ENCODE results near the gene RNU2-63P. TPM values are rescaled to one million over a fixed set of nuclear protein-coding genes. Genes with fewer than 3 reads are reported as not detected.
"Not testable (repeated sequence)": the region's sequence is repeated elsewhere in the genome, so short reads cannot be mapped to it uniquely, and the experiment has no call there.

The RNU2-63P gene
- total RNA-seq, 4 donors from 2014 or later = not detected

DNA sequence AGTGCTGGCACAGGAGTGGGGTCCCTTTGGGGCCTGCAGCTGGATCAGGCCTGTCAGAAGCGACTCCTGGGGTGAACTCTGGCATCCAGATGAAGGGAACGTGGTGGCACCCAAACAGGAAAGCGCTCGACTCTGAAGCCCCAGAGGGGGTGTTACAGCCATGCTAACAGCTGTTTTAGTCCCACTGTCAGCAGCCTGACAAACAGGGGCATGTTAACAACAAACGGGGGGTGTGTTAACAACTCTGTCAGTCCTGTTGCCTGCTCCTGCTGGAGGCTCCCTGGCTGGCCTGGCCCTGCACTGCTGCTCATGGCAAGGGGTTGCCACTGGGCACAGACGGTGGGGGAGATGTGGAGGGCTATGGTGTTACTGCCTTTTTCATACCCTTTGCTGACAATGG is 2.6 kb upstream of the RNU2-63P start:
- Histone ChIP-seq H3K4me1 (peaks cover 0 to 8% (median 6%) of the 10 kb centered on the region in 4 donors), H3K9me3 (no peaks in the 10 kb centered on the region), H3K27ac (no peak overlapping the region), H3K27me3 (no peaks in the 10 kb centered on the region), H3K36me3 (no peaks in the 10 kb centered on the region), H3K4me3 (no peak overlapping the region)
- intact Hi-C loops (cut with DNase I; ENCODE audit: low total_unique reads) = no loop called here
- in situ Hi-C loops (cut with MboI; ENCODE audit: low pct_ligation_motif_present in 1 of 4, low pct_unique_long_range_greater_than_20kb in 1 of 4, low sequenced_read_pairs in 3 of 4) = no loop called here
- no peak for DNase-seq
- WGBS, 2 donors (ENCODE audit: low coverage in 1 of 2) = 92% methylated on average over 6 of the region's 6 CpGs; no CpG with 5 or more reads in 1 of the 2 donors
- TF ChIP-seq POLR2A (IDR thresholded peaks at IDR 0.05) (no peak), EP300 (IDR thresholded peaks at IDR 0.05; ENCODE audit: low read depth) (no peak), POLR2AphosphoS5 (IDR thresholded peaks at IDR 0.05) (no peak)
- TF ChIP-seq, protein P1, sequence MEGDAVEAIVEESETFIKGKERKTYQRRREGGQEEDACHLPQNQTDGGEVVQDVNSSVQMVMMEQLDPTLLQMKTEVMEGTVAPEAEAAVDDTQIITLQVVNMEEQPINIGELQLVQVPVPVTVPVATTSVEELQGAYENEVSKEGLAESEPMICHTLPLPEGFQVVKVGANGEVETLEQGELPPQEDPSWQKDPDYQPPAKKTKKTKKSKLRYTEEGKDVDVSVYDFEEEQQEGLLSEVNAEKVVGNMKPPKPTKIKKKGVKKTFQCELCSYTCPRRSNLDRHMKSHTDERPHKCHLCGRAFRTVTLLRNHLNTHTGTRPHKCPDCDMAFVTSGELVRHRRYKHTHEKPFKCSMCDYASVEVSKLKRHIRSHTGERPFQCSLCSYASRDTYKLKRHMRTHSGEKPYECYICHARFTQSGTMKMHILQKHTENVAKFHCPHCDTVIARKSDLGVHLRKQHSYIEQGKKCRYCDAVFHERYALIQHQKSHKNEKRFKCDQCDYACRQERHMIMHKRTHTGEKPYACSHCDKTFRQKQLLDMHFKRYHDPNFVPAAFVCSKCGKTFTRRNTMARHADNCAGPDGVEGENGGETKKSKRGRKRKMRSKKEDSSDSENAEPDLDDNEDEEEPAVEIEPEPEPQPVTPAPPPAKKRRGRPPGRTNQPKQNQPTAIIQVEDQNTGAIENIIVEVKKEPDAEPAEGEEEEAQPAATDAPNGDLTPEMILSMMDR (IDR thresholded peaks at IDR 0.05) = no peak

DNA sequence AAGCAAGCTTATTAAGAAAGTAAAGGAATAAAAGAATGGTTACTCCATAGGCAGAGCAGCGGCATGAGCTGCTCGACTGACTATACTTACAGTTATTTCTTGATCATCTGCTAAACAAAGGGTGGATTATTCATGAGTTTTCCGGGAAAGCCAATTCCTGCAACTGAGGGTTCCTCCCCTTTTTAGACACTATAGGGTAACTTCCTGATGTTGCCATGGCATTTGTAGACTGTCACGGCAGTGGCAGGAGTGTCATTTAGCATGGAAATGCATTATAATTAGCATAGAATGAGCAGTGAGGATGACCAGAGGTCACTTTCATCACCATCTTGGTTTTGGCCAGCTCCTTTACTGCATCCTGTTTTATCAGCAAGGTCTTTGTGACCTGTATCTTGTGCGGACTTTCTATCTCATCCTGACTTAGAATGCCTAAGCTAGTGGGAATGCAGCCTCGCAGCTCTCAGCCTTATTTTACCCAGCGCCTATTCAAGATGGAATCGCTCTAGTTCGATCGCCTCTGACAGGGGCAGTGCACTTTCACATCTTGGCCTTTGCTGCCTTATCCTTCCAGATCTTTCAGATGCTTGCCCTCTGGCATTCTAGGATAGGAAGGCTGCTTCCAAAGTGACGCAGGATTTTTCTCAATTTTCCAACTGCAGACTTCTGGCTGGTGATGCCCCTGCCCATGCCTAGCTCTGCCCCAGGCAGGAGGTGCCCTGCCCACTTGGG is 1.9 kb upstream of the RNU2-63P start:
- H3K36me3 ChIP-seq; H3K27ac ChIP-seq; in situ Hi-C loops (cut with MboI; ENCODE audit: low pct_ligation_motif_present in 1 of 4, low pct_unique_long_range_greater_than_20kb in 1 of 4, low sequenced_read_pairs in 3 of 4); H3K4me1 ChIP-seq; DNase-seq; intact Hi-C loops (cut with DNase I; ENCODE audit: low total_unique reads); H3K4me3 ChIP-seq; H3K9me3 ChIP-seq; H3K27me3 ChIP-seq: not testable (repeated sequence)
- 54 to 86% methylated on average over 8 to 11 of the region's 11 CpGs for WGBS, 2 donors (ENCODE audit: low coverage in 1 of 2)

DNA sequence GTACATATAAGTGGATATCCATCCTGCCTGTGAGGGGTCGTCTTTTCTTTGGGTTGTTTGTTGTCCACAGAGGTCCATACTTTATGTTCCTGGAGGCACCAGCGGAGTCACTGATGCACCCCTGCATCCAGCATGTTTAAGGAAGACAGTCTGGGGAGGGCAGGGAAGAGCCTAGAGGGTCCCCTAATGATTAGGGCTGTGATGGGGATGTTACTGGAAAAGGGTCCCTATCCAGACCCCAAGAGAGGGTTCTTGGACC is 1.4 kb upstream of the RNU2-63P start:
- H3K4me3 ChIP-seq = peak overlapping the region in 1 of 4 donors; percentile 61
- WGBS, 2 donors (ENCODE audit: low coverage in 1 of 2) = 83% methylated on average over 2 of the region's 2 CpGs; no CpG with 5 or more reads in 1 of the 2 donors
- H3K9me3 ChIP-seq; H3K27me3 ChIP-seq; H3K4me1 ChIP-seq; DNase-seq; intact Hi-C loops (cut with DNase I; ENCODE audit: low total_unique reads); in situ Hi-C loops (cut with MboI; ENCODE audit: low pct_ligation_motif_present in 1 of 4, low pct_unique_long_range_greater_than_20kb in 1 of 4, low sequenced_read_pairs in 3 of 4); H3K36me3 ChIP-seq: not testable (repeated sequence)
- peak overlapping the region in 1 of 4 donors; percentile 83 for H3K27ac ChIP-seq

DNA sequence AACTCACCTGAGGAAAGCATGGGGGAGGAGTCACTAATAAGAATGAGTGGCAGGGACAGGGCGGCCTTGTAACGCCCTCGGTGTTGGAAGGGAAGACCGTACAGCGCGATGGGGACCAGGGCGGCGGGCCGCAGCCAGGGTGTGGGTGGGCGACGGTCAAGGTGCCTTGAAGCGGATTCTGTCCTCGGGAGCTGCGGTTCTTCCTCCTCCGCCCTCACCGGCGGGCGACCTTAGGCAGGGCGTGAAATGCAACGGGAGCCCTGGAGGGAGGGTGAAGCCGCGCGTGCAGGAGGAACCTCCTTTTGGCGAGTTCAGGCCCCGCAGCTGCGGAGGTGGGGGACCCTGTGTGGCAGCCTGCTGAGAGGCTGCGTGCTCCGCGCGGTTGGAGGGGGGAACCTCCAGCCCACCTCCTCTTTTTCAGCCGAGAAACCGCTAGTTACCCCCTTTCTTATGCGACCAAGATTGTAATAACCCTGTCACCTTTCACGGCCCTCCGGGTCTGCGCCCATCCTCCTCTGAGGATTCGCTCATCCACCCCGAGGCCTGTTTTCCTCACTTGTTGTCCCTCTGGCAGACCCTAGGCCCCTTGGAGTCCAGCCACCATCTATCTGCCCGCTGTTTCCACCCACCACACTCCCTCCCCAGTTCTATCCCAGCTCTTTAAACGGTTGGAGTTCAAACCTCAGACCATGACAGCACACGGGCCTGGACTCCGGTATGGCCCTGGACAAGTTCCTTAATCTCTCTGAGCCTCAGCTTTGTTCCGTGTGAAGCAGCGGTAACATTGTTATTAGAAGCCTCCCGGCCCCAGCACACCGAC is 823 bp upstream of the RNU2-63P start:
- no peaks in the 10 kb centered on the region for H3K9me3 ChIP-seq
- H3K27me3 ChIP-seq = no peaks in the 10 kb centered on the region
- peak; percentile 68 for DNase-seq
- peaks cover 0 to 8% (median 6%) of the 10 kb centered on the region in 4 donors for H3K4me1 ChIP-seq
- TF ChIP-seq, protein P1 (IDR thresholded peaks at IDR 0.05) = no peak
- TF ChIP-seq POLR2AphosphoS5 (IDR thresholded peaks at IDR 0.05) = no peak
- TF ChIP-seq EP300 (IDR thresholded peaks at IDR 0.05; ENCODE audit: low read depth) = no peak
- TF ChIP-seq POLR2A (IDR thresholded peaks at IDR 0.05) = no peak
- H3K4me3 ChIP-seq = peak overlapping the region; percentile 46 to 61 (median 54)
- no peaks in the 10 kb centered on the region for H3K36me3 ChIP-seq
- in situ Hi-C loops (cut with MboI; ENCODE audit: low pct_ligation_motif_present in 1 of 4, low pct_unique_long_range_greater_than_20kb in 1 of 4, low sequenced_read_pairs in 3 of 4) (no loop called here), intact Hi-C loops (cut with DNase I; ENCODE audit: low total_unique reads) (no loop called here)
- H3K27ac ChIP-seq = peak overlapping the region; percentile 61 to 85 (median 82)
- WGBS, 2 donors (ENCODE audit: low coverage in 1 of 2) = 19 to 43% methylated on average over 6 to 46 of the region's 46 CpGs

DNA sequence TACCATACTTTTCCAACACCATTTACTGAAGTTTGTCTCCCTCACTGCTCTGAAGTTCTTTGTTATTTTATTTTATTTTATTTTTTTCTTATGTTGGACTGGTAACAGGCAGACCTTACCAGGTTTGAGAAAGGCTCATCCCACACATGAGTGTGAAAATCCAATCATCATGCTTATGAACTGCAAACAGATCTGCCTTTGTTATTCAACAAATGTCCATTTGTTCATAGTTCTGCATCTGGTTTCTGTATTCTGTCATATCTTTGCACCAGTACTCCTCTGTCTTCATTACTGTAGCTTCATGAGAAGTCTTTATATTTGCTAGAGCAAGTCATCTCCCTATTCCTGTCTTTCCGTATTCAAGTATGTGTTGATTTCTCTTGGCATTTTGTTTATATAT is 5.3 kb downstream of the RNU2-63P start:
- H3K9me3 ChIP-seq = no peaks in the 10 kb centered on the region
- no peaks in the 10 kb centered on the region for H3K36me3 ChIP-seq
- no peak overlapping the region for H3K27ac ChIP-seq
- TF ChIP-seq EP300 (IDR thresholded peaks at IDR 0.05; ENCODE audit: low read depth) = no peak
- TF ChIP-seq, protein P1 (IDR thresholded peaks at IDR 0.05) = no peak
- TF ChIP-seq POLR2A (IDR thresholded peaks at IDR 0.05) = no peak
- no peak for TF ChIP-seq POLR2AphosphoS5 (IDR thresholded peaks at IDR 0.05)
- no peak overlapping the region for H3K4me3 ChIP-seq
- H3K27me3 ChIP-seq = no peaks in the 10 kb centered on the region
- no peaks in the 10 kb centered on the region for H3K4me1 ChIP-seq
- in situ Hi-C loops (cut with MboI; ENCODE audit: low pct_ligation_motif_present in 1 of 4, low pct_unique_long_range_greater_than_20kb in 1 of 4, low sequenced_read_pairs in 3 of 4) = no loop called here
- DNase-seq = no peak
- intact Hi-C loops (cut with DNase I; ENCODE audit: low total_unique reads) = no loop called here
- WGBS, 2 donors (ENCODE audit: low coverage in 1 of 2) = 73 to 86% methylated on average over 1 of the region's 1 CpG

Data from transverse colon (tissue), 4 donors.